ENCODE measurements around the gene TBKBP1. TPM values are rescaled to one million over a fixed set of nuclear protein-coding genes. Genes with fewer than 3 reads are reported as not detected.

Gene TBKBP1
- total RNA-seq, 1 experiment from 2014 or later, result 33.2 TPM

GRCh38 chr17:47721725-47722124, 27.8 kb downstream of the TBKBP1 start:
- no peak for DNase-seq
- no CpG with 5 or more reads among the region's 8 CpGs for WGBS (ENCODE audit: extremely low coverage, insufficient read length, low lambda C conversion rate)
- Histone ChIP-seq H2AK5ac (ENCODE audit: insufficient read length, low read length) (no peak overlapping the region), H3K4ac (ENCODE audit: low read depth, low read length) (no peak overlapping the region), H2BK15ac (ENCODE audit: low read depth, low read length) (no peak overlapping the region), H4K91ac (ENCODE audit: insufficient read length, low read depth, low read length) (no peak overlapping the region), H3K56ac (ENCODE audit: insufficient read length, low read depth, low read length) (no peak overlapping the region), H3K14ac (ENCODE audit: insufficient read depth, low read length) (no peak overlapping the region; the same call in 1 of the 2 replicates), H2BK120ac (ENCODE audit: low read depth, low read length, poor library complexity, severe bottlenecking) (no peak overlapping the region), H2AFZ (ENCODE audit: low read length) (no peak overlapping the region), H3K23ac (ENCODE audit: insufficient read length, low read depth, low read length) (no peak overlapping the region), H3K27me3 (ENCODE audit: insufficient read depth, low read length) (peaks cover 2% of the 10 kb centered on the region; the same call in 1 of the 2 replicates), H3K18ac (ENCODE audit: insufficient read length, low read depth, low read length) (no peak overlapping the region), H3K23me2 (ENCODE audit: insufficient read length, low read depth, low read length, poor library complexity, severe bottlenecking) (peaks cover 3% of the 10 kb centered on the region), H3K9me3 (ENCODE audit: control insufficient read depth, low read depth, low read length) (no peaks in the 10 kb centered on the region), H3K79me1 (ENCODE audit: insufficient read depth, low read depth, low read length, poor library complexity, severe bottlenecking) (no peaks in the 10 kb centered on the region), H2BK12ac (ENCODE audit: insufficient read length, low read depth, low read length) (no peak overlapping the region), H2BK20ac (ENCODE audit: low read depth, low read length, poor library complexity, severe bottlenecking) (no peak overlapping the region), H3K4me1 (ENCODE audit: insufficient read depth, low read length) (no peaks in the 10 kb centered on the region), H3K79me2 (ENCODE audit: insufficient read depth, low read length) (no peaks in the 10 kb centered on the region), H3K27ac (ENCODE audit: insufficient read length, low read depth, low read length) (no peak overlapping the region), H3K9ac (ENCODE audit: extremely low read depth, insufficient read length, low read length) (no peak overlapping the region), H3K4me2 (ENCODE audit: insufficient read depth, insufficient read length, low read length) (no peak overlapping the region), H4K8ac (replicated peaks; ENCODE audit: insufficient read length, low read depth, low read length) (no peak overlapping the region), H4K20me1 (ENCODE audit: control insufficient read depth, insufficient read depth, insufficient read length) (no peaks in the 10 kb centered on the region), H2BK5ac (ENCODE audit: insufficient read length, low read length) (no peak overlapping the region), H3T11ph (ENCODE audit: low read length) (no peak overlapping the region), H4K5ac (ENCODE audit: insufficient read length, low read depth, low read length) (no peak overlapping the region)
- no peaks in the 10 kb centered on the region for H3K36me3 Mint-ChIP-seq (ENCODE audit: insufficient read depth in 1 of 3, low read depth in 3 of 3)
- H3K27me3 Mint-ChIP-seq (ENCODE audit: low read depth), result peaks cover 73% of the 10 kb centered on the region
- H3K4me1 Mint-ChIP-seq, result peaks cover 20 to 30% of the 10 kb centered on the region in 2 experiments
- no peaks in the 10 kb centered on the region for H3K9me3 Mint-ChIP-seq
- H3K27ac Mint-ChIP-seq, result no peak overlapping the region; a peak in 1 of 7 replicates
- no peak for TF ChIP-seq CTCF (conservative IDR thresholded peaks at IDR 0.05)
- H3K4me3 Mint-ChIP-seq, result no peak overlapping the region

All from H9 (cell line).